Type B pancreatic cell (in vitro differentiated cells): Measurements from ENCODE around the gene MYO18B. TPM values are rescaled to one million over a fixed set of nuclear protein-coding genes. Genes with fewer than 3 reads are reported as not detected.

Experiments
- DNase-seq: peaks from one replicate; pipeline ENCODE4 v3.0.0; 2021; ENCODE audit warnings: mixed read lengths; ENCODE audit not compliant: unreplicated experiment; ENCODE audit errors: extremely low spot score
- H3K27ac Mint-ChIP-seq: 2 replicates; pipeline ENCODE4 v1.8.0; 2021; ENCODE audit warnings: mild to moderate bottlenecking, mixed read lengths
- H3K27me3 Mint-ChIP-seq: 2 replicates; pipeline ENCODE4 v1.8.0; 2021; ENCODE audit warnings: mixed read lengths
- H3K36me3 Mint-ChIP-seq: 2 replicates; pipeline ENCODE4 v1.8.0; 2021; ENCODE audit warnings: mixed read lengths
- H3K4me1 Mint-ChIP-seq: one replicate; pipeline ENCODE4 v1.8.0; 2021; ENCODE audit warnings: mixed read lengths; ENCODE audit not compliant: unreplicated experiment
- H3K4me3 Mint-ChIP-seq: 2 replicates; pipeline ENCODE4 v1.8.0; 2021; ENCODE audit warnings: mild to moderate bottlenecking, mixed read lengths
- H3K9me3 Mint-ChIP-seq: 2 replicates; pipeline ENCODE4 v1.8.0; 2021; ENCODE audit warnings: mixed read lengths
- total RNA-seq: library from RNA; stranded (reverse); gene quantifications from 2 replicates; pipeline ENCODE4 v1.2.1, GENCODE V29; 2021; ENCODE audit warnings: low replicate concordance
- TF ChIP-seq, protein P1 (sequence below): fragments of 200-600 bp; sonication (generic); conservative IDR thresholded peaks from 2 replicates; pipeline ENCODE4 v1.5.0; 2021; ENCODE audit warnings: antibody characterized with exemption, mild to moderate bottlenecking

MYO18B gene
- total RNA-seq, 1 donor from 2014 or later = 0.10 TPM

DNA sequence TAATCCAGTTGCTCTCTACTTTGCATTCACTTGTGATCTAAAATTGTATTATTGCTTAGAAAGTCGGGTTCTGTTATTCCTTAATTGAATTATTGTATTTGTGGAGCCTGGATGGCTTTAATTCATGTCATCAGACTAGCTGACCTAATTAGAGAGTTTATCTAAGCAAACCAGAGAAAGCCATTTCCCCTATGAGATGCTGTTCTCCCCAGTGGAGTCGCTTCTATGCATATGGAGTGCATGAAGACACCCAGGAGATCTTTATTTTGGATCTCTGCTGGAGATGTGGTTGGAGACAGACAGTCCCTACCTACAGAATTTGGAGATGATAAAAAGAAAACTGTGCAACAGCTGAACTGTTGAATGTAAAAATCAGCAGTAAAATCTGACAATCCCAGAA lies 45.2 kb upstream of the MYO18B start:
- Mint-ChIP-seq H3K27me3 (no peaks in the 10 kb centered on the region), H3K36me3 (peaks cover 7% of the 10 kb centered on the region), H3K4me1 (peaks cover 39% of the 10 kb centered on the region), H3K4me3 (no peak overlapping the region), H3K9me3 (no peaks in the 10 kb centered on the region), H3K27ac (no peak overlapping the region)
- TF ChIP-seq, protein P1, sequence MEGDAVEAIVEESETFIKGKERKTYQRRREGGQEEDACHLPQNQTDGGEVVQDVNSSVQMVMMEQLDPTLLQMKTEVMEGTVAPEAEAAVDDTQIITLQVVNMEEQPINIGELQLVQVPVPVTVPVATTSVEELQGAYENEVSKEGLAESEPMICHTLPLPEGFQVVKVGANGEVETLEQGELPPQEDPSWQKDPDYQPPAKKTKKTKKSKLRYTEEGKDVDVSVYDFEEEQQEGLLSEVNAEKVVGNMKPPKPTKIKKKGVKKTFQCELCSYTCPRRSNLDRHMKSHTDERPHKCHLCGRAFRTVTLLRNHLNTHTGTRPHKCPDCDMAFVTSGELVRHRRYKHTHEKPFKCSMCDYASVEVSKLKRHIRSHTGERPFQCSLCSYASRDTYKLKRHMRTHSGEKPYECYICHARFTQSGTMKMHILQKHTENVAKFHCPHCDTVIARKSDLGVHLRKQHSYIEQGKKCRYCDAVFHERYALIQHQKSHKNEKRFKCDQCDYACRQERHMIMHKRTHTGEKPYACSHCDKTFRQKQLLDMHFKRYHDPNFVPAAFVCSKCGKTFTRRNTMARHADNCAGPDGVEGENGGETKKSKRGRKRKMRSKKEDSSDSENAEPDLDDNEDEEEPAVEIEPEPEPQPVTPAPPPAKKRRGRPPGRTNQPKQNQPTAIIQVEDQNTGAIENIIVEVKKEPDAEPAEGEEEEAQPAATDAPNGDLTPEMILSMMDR = no peak
- no peak for DNase-seq

DNA sequence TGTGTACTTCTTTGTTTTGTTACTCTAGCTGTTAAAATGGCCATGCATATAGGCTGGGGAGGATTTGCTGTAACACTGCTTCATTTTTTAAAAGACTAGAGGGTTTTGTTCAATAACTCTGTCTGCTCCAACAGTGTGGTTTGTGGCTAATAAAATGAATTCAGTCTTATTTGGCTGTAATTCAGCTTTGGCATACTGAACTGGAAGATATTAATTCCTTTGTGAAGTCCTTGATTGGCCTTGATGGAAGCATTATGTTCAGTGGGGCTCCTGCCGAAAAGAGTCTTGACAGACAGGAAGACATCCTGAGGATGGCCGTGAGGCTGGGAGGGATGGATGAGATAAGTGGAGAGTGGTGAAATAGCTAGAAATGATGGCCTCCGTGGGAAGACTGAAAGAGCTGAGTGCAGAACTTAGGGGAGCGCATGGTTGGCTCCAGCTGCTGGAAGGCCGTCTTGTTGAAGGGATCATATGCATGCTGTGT lies 44.8 kb upstream of the MYO18B start:
- no peak overlapping the region for H3K27ac Mint-ChIP-seq
- peaks cover 43% of the 10 kb centered on the region for H3K4me1 Mint-ChIP-seq
- H3K27me3 Mint-ChIP-seq = no peaks in the 10 kb centered on the region
- TF ChIP-seq, protein P1 = no peak
- H3K9me3 Mint-ChIP-seq = no peaks in the 10 kb centered on the region
- H3K36me3 Mint-ChIP-seq = peaks cover 7% of the 10 kb centered on the region
- no peak for DNase-seq
- H3K4me3 Mint-ChIP-seq = no peak overlapping the region

DNA sequence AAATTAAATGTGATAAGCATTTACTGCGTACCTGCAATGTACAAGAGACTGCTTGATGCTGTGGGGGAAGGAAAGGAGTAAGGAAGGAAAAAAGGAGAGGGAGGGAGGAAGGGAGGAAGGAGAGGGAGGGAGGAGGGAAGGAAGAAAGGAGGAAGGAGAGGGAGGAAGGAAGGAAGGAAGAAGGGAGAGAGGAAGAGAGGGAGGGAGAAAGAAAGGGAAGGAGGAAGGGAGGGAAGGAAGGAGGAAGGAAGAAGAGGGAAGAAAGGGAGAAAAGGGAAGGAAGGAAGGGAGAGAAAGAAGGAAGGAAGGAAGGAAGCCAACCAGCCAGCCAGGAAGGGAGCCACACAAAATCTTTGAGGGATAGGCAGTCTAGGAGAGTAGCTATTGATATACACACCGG lies 44.0 kb upstream of the MYO18B start:
- H3K36me3 Mint-ChIP-seq = peaks cover 3% of the 10 kb centered on the region
- no peak overlapping the region for H3K27ac Mint-ChIP-seq
- no peaks in the 10 kb centered on the region for H3K9me3 Mint-ChIP-seq
- no peaks in the 10 kb centered on the region for H3K27me3 Mint-ChIP-seq
- no peak for DNase-seq
- TF ChIP-seq, protein P1 = no peak
- H3K4me1 Mint-ChIP-seq = peaks cover 35% of the 10 kb centered on the region
- H3K4me3 Mint-ChIP-seq = no peak overlapping the region

DNA sequence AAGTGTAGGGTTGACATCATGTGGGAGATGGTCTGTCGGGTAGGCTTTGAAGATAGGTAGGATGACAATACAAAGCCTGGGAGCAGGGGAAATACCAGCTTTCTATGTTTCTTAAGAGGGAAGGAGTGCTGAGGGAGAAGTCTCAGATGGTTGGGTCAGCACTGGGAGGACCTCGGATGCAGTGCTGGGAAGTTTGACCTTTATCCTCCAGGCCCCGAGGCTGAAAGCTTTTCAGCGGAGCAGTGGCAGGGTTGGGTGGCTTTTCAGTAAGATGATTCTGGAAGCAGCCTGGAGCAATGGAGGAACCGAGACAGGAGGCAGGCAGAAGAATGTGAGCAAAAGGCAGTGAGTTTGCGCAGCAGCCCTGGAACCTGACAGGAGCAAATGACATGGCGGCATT lies 43.5 kb upstream of the MYO18B start:
- Mint-ChIP-seq H3K27me3 (no peaks in the 10 kb centered on the region), H3K36me3 (peaks cover 3% of the 10 kb centered on the region), H3K4me3 (no peak overlapping the region), H3K27ac (no peak overlapping the region), H3K4me1 (peaks cover 34% of the 10 kb centered on the region), H3K9me3 (no peaks in the 10 kb centered on the region)
- TF ChIP-seq, protein P1 = no peak
- DNase-seq = no peak

DNA sequence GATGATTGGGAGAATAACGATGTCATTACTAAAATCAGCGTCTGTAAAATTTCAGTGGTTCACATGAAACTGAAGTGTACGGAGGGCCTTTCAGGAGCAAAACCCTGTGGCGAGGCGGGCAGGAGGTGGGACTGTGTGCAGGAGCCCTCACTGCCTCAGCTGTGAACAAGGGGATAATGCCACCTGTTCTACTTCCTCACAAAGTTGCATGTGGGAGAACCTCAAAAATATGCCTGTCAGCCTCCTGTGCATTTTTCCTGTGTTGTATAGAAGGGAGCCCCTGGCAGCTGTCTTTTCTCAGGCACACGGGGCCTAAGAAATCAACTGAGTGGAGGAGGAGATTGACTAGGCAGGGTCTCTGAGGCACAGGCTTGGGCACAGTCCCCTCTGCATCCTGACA lies 43.0 kb upstream of the MYO18B start:
- Mint-ChIP-seq H3K27ac (no peak overlapping the region), H3K27me3 (no peaks in the 10 kb centered on the region), H3K9me3 (no peaks in the 10 kb centered on the region), H3K36me3 (peaks cover 3% of the 10 kb centered on the region), H3K4me1 (peaks cover 34% of the 10 kb centered on the region), H3K4me3 (no peak overlapping the region)
- TF ChIP-seq, protein P1 = no peak
- DNase-seq = no peak
